ENCODE results near the gene C1QL1. TPM values are rescaled to one million over a fixed set of nuclear protein-coding genes. Genes with fewer than 3 reads are reported as not detected.

C1QL1 gene
- 0.08 and 0.10 TPM in 2 replicates for total RNA-seq (2014; rRNA removed; shearing (Covaris generic))

DNA sequence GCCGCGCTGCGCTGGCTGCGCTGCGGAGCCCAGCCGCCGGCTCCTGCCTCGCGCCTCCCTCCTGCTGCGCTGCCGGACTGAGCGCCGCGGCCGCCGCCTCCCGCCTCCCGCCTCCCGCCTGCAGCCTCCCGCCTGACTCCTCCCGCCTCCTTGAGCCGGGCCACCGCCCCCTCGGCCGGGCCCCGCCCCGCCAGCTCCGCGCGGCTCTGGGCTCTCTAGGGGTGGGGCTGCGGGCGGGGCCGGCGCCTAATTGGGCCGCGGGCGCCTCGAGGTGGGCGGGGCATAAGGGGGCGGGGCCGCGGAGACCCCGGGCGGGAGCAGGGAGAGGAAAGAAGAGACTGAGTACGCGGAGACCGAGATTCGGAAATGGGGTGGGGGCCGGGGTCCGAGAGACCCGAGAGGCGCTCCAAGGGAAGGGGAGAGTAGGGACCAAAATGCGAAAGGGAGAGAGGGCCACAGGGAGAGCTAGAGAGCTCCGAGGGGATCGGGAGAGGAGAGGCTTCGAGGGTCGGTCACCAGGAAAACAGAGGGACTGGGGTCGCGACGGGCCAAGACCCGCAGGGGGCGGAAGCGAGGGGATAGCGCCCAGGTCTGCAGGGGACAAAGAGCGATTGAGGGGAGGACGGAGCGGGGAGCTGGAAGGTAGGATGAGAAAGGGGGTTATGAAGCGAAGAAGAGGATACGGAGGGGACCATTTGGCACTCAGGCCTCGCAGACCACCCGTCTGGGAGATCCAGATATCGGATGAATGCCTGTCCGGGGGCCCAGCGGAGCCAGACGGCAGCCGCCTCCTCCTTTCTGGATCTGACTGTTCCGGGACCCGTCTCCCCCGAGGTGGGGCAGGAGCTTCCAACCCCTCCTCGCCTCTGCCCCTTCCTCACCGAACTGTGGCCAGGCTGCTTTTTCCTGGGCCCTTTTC is at the start of gene C1QL1:
C1QL1 (minus strand) TSS at position 79 of the 919 bp plus-strand sequence. CDS start 255 bp downstream, outside the sequence.
- peaks cover 14% of the 10 kb centered on the region; the same call in 1 of the 2 replicates for H3K27me3 ChIP-seq
- peaks cover 8% of the 10 kb centered on the region; the same call in 1 of the 2 replicates for H3K4me1 ChIP-seq
- H3K9me3 ChIP-seq (replicated peaks), result no peaks in the 10 kb centered on the region
- DNase-seq, result peak; percentile 93 to 95
- H3K27ac ChIP-seq, result no peak within 1 kb of the TSS
- H3K4me3 ChIP-seq, result peak within 1 kb of the TSS; percentile 55
- H3K36me3 ChIP-seq, result no peaks in the 10 kb centered on the region

GRCh38 chr17:45016823-45017222 is 48.7 kb upstream of the C1QL1 start:
- Histone ChIP-seq H3K9me3 (replicated peaks) (no peaks in the 10 kb centered on the region), H3K27me3 (0 out of 2 replicates have a peak, but pooled peaks cover 4% of the 10 kb centered on the region), H3K27ac (no peak overlapping the region), H3K4me1 (peaks cover 28% of the 10 kb centered on the region), H3K4me3 (no peak overlapping the region), H3K36me3 (no peaks in the 10 kb centered on the region)
- no peak for DNase-seq

DNA sequence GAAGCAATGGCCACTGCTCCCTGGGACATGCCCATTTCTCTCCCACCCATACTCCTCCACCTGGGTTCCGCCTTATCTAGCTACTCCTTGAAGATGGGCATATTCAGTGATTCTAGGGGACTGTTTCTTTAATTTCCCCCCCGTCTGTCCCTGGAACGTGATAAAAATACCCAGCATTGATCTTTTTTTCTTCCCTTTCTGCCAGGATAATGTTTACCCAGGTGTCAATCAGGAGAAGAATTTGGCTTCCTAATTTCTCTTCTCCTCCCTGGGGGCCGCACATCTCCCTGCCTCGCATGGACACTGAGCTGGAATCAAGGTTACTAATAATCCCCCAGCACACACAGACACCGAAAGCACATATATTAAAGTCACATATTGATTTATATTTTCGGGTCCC is 48.1 kb upstream of the C1QL1 start:
- H3K36me3 ChIP-seq, result no peaks in the 10 kb centered on the region
- no peak overlapping the region for H3K4me3 ChIP-seq
- DNase-seq, result no peak
- H3K27me3 ChIP-seq, result 0 out of 2 replicates have a peak, but pooled peaks cover 4% of the 10 kb centered on the region
- no peak overlapping the region for H3K27ac ChIP-seq
- H3K9me3 ChIP-seq (replicated peaks), result no peaks in the 10 kb centered on the region
- peaks cover 26% of the 10 kb centered on the region for H3K4me1 ChIP-seq

DNA sequence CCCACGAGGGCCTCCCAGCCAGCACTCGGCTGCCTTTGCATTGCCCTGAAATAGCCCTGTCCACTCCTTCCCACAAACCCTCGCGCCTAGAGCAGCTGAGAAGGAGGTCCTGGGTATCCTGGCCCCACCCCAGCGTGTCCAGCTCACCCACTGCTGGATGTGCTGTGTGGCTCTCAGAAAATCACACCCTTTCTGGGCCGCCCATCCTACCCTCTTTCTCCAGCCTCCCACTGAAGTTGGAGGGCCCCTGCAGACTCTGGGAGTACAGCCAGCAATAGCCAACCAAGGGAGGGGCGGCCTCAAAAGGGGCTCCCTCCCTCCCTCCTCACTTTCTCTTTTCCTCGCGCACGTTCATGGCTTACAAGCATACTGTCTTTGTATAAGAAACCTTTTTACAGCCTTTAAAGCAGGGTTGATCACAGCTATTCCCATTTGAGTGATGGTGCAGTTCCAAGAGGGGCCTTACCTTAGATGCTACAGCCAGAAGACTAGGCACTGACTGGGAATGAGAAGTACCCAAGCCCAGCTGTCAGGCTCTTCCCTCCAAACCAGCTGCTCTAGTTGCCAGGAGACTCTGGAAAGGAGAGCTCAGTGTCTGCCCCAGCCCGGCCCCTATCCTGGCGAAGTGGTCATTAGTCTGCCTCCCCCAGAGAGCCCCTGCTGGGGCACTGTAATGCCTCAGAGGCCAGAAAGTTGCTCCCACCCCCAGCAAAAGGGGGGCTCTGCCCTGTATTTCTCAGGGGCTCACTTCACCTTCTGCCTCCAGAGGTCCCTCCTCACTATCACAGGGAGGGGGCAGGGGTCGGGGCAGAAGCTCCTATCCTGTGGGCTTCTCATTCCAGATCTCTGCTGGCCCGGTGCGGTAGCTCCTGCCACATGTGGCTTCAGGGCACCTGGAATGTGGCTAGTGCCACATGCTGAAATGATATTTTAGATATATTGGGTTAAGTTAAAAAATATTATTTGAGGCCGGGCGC is 45.2 kb upstream of the C1QL1 start:
- peak; percentile 72 to 85 for DNase-seq
- no peak overlapping the region for H3K27ac ChIP-seq
- peaks cover 20% of the 10 kb centered on the region for H3K4me1 ChIP-seq

DNA sequence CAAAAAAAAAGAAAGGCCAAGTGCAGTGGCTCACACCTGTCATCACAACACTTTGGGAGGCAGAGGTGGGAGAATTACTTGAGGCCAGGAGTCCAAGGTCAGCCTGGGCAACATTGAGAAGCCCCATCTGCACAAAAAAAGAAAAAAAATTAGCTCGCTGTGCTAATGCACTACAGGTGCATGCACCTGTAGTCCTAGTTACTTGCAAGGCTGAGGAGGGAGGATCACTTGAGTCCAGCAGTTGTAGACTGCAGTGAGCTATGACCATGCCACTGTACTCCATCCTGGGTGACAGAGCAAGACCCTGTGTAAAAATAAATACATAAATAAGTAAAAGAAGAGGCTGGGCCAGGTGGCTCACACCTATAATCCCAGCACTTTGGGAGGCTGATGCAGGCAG is 43.7 kb upstream of the C1QL1 start:
- Histone ChIP-seq H3K27me3 (0 out of 2 replicates have a peak, but pooled peaks cover 8% of the 10 kb centered on the region), H3K36me3 (no peaks in the 10 kb centered on the region), H3K9me3 (replicated peaks) (no peaks in the 10 kb centered on the region), H3K4me1 (peaks cover 17% of the 10 kb centered on the region), H3K27ac (no peak overlapping the region), H3K4me3 (no peak overlapping the region)
- DNase-seq, result no peak

More for the DNA sequence above, 45.2 kb upstream of the C1QL1 start:
- Histone ChIP-seq H3K27me3 (0 out of 2 replicates have a peak, but pooled peaks cover 3% of the 10 kb centered on the region), H3K4me3 (no peak overlapping the region), H3K36me3 (no peaks in the 10 kb centered on the region), H3K9me3 (replicated peaks) (no peaks in the 10 kb centered on the region)

DNA sequence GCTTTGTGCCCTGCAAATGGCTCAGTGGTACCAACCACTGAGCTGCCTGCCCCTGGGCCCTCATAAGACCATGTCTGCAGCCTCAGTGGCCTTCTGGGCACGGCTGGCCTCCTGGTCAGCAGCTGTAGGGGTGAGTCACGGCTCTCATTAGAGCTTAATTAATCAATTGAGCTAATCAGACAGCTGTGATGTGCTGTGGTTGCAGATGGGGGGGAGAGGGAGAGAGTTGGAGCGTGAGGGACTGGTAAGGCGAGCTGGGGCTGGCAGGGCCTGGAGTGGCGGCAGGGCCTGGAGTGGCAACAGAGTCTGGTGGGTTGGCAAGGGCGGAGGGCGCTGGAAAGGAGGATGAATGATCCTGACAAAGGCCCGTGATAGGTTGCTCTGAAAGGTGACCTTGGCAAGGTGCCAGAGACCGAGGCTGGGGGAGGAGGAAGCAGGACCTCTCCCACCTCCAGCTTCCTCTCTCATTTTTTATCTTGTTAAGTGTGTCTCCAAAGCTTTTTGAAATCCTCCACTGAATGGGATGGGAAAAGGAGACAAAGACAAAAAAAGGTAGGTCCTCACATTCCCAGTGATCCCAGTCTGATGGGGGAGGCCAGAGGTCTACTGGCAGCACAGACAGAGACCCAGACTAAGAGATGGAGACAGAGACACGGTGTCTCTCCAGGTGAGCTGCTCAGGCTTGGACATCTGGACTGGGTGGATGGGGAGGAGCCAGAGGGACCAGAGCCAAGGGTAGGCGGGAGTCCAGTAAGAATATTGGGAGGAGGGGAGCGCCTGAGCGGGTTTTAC is 41.8 kb upstream of the C1QL1 start:
- no peak overlapping the region for H3K27ac ChIP-seq
- no peaks in the 10 kb centered on the region for H3K9me3 ChIP-seq (replicated peaks)
- peaks cover 17% of the 10 kb centered on the region for H3K4me1 ChIP-seq
- no peak for DNase-seq
- no peaks in the 10 kb centered on the region for H3K36me3 ChIP-seq
- no peak overlapping the region for H3K4me3 ChIP-seq
- H3K27me3 ChIP-seq, result 0 out of 2 replicates have a peak, but pooled peaks cover 8% of the 10 kb centered on the region

DNA sequence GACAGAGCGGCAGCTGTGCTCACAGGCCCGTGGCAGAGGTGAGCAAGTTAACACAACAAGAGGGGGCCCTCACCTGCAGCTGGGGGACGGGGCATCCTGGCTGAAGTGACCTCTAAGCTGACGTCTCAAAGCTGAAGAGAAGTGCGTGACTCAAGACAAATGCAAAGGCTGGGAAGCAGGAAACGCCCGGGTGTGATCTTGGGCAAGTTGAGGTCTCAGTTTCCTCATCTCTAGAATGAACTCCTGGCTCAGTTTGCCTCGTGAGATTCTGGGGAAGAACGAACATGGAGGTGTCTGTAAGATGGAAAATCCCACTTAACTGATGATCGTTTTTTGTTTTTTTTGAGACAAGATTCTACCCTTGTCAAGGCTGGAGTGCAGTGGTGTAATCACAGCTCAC is 40.1 kb upstream of the C1QL1 start:
- no peaks in the 10 kb centered on the region for H3K36me3 ChIP-seq
- no peak for DNase-seq
- peaks cover 8% of the 10 kb centered on the region; the same call in 1 of the 2 replicates for H3K27me3 ChIP-seq
- no peak overlapping the region for H3K4me3 ChIP-seq
- H3K9me3 ChIP-seq (replicated peaks), result no peaks in the 10 kb centered on the region
- peaks cover 10% of the 10 kb centered on the region for H3K4me1 ChIP-seq
- H3K27ac ChIP-seq, result no peak overlapping the region

DNA sequence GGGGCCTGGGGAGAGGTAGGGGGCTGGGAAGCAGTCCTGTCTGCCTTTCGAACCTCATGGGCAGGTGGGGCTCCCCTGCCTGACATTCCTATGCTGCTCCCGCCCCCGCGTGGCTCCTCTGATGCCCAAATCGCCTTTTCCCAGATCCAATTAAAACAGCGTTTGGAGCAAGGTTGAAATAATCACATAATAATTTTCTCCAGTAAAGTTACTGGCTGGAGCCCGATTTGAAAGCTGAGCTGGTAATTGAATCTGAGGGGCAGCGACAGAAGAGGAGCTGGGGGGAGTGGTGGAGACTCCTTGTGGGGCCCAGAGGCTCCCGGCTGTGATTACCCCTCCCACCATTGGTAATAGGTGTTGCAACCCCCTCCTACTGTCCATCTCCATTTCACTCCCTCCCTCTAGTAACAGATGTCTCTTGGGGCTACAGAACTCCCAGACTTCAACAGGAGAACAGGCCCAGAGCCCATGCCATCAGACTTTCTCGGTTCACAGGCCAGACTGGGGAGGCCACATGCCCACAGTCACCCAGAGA is 38.9 kb upstream of the C1QL1 start:
- Histone ChIP-seq H3K9me3 (replicated peaks) (no peaks in the 10 kb centered on the region), H3K36me3 (no peaks in the 10 kb centered on the region), H3K27ac (no peak overlapping the region), H3K4me3 (no peak overlapping the region), H3K4me1 (peaks cover 3% of the 10 kb centered on the region; the same call in 1 of the 2 replicates), H3K27me3 (peaks cover 8% of the 10 kb centered on the region; the same call in 1 of the 2 replicates)
- DNase-seq, result peak in 1 of 2 experiments; percentile 52

DNA sequence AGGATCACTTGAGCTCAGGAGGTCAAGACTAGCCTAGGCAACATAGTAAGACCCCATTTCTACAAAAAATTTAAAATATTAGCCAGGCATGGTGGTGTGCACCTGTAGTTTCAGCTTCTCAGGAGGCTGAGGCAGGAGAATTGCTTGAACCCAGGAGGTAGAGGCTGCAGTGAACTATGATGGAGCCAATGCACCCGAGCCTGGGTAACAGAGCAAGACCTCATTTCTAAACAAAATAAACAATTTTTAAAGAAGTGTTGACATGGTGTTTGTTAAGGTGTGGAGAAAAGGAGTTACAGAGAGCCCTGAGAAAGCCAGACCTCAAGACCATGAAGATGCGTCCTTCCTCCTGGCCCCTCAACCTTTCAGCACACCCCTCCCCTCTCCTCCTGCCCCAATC is 37.6 kb upstream of the C1QL1 start:
- Histone ChIP-seq H3K27me3 (peaks cover 8% of the 10 kb centered on the region; the same call in 1 of the 2 replicates), H3K9me3 (replicated peaks) (no peaks in the 10 kb centered on the region), H3K36me3 (no peaks in the 10 kb centered on the region), H3K4me3 (no peak overlapping the region), H3K4me1 (peaks cover 3% of the 10 kb centered on the region; the same call in 1 of the 2 replicates), H3K27ac (no peak overlapping the region)
- no peak for DNase-seq

DNA sequence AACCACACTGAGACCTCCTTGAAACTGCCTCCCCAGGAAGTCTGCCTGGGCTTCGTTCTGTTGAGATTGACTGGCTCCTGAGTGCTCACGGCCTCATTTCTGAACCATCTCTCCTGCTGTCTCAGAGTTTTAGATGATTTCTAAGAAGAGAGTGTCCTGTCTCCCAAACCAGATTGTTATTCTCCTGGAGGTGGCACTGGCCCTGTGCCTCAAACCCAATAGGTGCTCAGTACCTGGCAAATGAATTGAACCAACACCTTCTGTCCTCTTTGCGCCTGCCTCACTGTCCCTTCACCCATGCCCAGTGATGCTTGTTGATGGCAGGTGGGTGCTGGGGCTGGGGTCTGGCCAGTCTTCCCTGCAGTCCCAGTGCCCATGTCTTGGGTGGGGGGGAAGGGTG is 36.3 kb upstream of the C1QL1 start:
- no peaks in the 10 kb centered on the region for H3K36me3 ChIP-seq
- H3K4me1 ChIP-seq, result peaks cover under 1% of the 10 kb centered on the region; the same call in 1 of the 2 replicates
- no peak overlapping the region for H3K4me3 ChIP-seq
- H3K27ac ChIP-seq, result no peak overlapping the region
- H3K27me3 ChIP-seq, result peaks cover 8% of the 10 kb centered on the region; the same call in 1 of the 2 replicates
- DNase-seq, result no peak
- peaks cover 5% of the 10 kb centered on the region for H3K9me3 ChIP-seq (replicated peaks)

GRCh38 chr17:45003877-45004276 is 35.8 kb upstream of the C1QL1 start:
- H3K4me1 ChIP-seq, result no peaks in the 10 kb centered on the region; the same call in 1 of the 2 replicates
- no peak overlapping the region for H3K4me3 ChIP-seq
- no peaks in the 10 kb centered on the region for H3K36me3 ChIP-seq
- DNase-seq, result no peak
- H3K9me3 ChIP-seq (replicated peaks), result peaks cover 8% of the 10 kb centered on the region
- peaks cover 8% of the 10 kb centered on the region; the same call in 1 of the 2 replicates for H3K27me3 ChIP-seq
- H3K27ac ChIP-seq, result no peak overlapping the region

DNA sequence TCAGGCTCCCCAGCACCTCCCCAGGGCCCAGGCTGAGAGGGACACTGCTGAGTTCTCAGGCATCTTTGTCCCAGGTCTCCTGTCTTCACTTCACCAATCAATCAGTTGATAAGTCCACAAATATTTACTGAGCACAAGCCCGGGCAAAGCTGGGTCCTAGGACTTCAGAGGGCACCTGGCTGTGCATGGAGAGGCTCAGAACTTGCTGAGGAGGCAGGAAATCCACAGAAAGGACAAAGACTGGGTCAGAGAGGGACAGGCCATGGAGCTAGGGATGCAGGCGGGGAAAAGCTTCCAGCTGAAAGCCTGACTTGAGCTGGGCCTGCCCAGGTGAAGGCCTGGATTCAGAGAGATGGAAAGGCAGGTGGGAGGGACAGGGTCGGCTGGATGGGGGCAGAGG is 33.2 kb upstream of the C1QL1 start:
- DNase-seq, result no peak
- Histone ChIP-seq H3K27ac (no peak overlapping the region), H3K36me3 (no peaks in the 10 kb centered on the region)

DNA sequence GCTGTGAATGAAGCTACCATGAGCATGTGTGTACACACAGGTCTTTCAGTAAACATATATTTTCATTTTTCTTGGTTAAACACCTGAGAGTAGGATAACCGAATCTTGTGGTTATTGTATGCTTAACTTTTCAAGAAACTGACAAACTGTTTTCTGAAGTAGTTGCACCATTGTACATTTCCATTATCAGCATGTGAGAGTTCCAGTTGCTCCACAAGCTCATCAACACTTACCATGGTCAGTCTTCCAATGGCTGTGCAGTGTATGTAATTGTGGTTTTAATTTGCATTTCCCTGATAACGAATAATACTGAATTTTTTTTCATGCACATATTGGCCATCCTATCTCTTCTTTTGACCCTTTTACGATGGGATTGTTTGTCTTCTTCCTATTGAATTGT is 31.3 kb upstream of the C1QL1 start:
- Histone ChIP-seq H3K27ac (no peak overlapping the region), H3K4me1 (peaks cover 32% of the 10 kb centered on the region), H3K4me3 (no peak overlapping the region), H3K27me3 (no peaks in the 10 kb centered on the region; the same call in 1 of the 2 replicates), H3K9me3 (replicated peaks) (peaks cover 8% of the 10 kb centered on the region), H3K36me3 (no peaks in the 10 kb centered on the region)
- no peak for DNase-seq

More for the DNA sequence above, 33.2 kb upstream of the C1QL1 start:
- peaks cover 22% of the 10 kb centered on the region for H3K4me1 ChIP-seq
- H3K4me3 ChIP-seq, result no peak overlapping the region
- no peaks in the 10 kb centered on the region; the same call in 1 of the 2 replicates for H3K27me3 ChIP-seq
- peaks cover 8% of the 10 kb centered on the region for H3K9me3 ChIP-seq (replicated peaks)
